HG02571 (cell line): ENCODE measurements around the gene NR5A2.

Experiments
- ATAC-seq: cut with Tn5 transposase; IDR thresholded peaks from one replicate; pipeline ENCODE4 v1.9.1; 2021; ENCODE audit warnings: mild to moderate bottlenecking, moderate library complexity; ENCODE audit not compliant: unreplicated experiment

The NR5A2 gene

GRCh38 chr1:200035956-200036618, 8.6 kb downstream of the NR5A2 start:
- no peak for ATAC-seq

GRCh38 chr1:200036619-200037270, 9.2 kb downstream of the NR5A2 start:
- no peak for ATAC-seq

- no peak for ATAC-seq
Measured at GRCh38 chr1:200037501-200037900, 10.0 kb downstream of the NR5A2 start.

- ATAC-seq, result no peak
Measured at GRCh38 chr1:200037904-200038303, 10.4 kb downstream of the NR5A2 start.

GRCh38 chr1:200038325-200038980, 10.9 kb downstream of the NR5A2 start:
- ATAC-seq, result no peak

GRCh38 chr1:200038981-200039848, 11.7 kb downstream of the NR5A2 start:
- no peak for ATAC-seq

- no peak for ATAC-seq
Measured at GRCh38 chr1:200039849-200040474, 12.5 kb downstream of the NR5A2 start.

- ATAC-seq, result no peak
Measured at GRCh38 chr1:200040481-200041138, 13.1 kb downstream of the NR5A2 start.

GRCh38 chr1:200041337-200042118, 14.0 kb downstream of the NR5A2 start:
- no peak for ATAC-seq

- no peak for ATAC-seq
Measured at GRCh38 chr1:200042119-200042551, 14.6 kb downstream of the NR5A2 start.

GRCh38 chr1:200042552-200043335, 15.2 kb downstream of the NR5A2 start:
- no peak for ATAC-seq

- ATAC-seq, result no peak
Measured at GRCh38 chr1:200043336-200043668, 15.8 kb downstream of the NR5A2 start.

GRCh38 chr1:200046115-200046514, 18.6 kb downstream of the NR5A2 start:
- ATAC-seq, result no peak

GRCh38 chr1:200048244-200048643, 20.7 kb downstream of the NR5A2 start:
- no peak for ATAC-seq

GRCh38 chr1:200049810-200050209, 22.3 kb downstream of the NR5A2 start:
- ATAC-seq, result no peak

GRCh38 chr1:200051620-200052019, 24.1 kb downstream of the NR5A2 start:
- ATAC-seq, result no peak

GRCh38 chr1:200053091-200053490, 25.6 kb downstream of the NR5A2 start:
- ATAC-seq, result no peak

- ATAC-seq, result no peak
Measured at GRCh38 chr1:200053646-200054045, 26.1 kb downstream of the NR5A2 start.

GRCh38 chr1:200058341-200058740, 30.8 kb downstream of the NR5A2 start:
- ATAC-seq, result no peak
